Cardiac septum (tissue), 1 donor: ENCODE results near the gene ZNF10. TPM values are rescaled to one million over a fixed set of nuclear protein-coding genes. Genes with fewer than 3 reads are reported as not detected.
A peak's percentile ranks its signal among the peaks of the same experiment; 100 is the strongest.

ENCODE experiments used
- DNase-seq: peaks from one replicate; pipeline ENCODE4 v3.0.0-alpha.2; 2020; ENCODE audit warnings: low spot score
- intact Hi-C: fragments of 100-400 bp; cut with DNase I; formaldehyde crosslinking; loops from one replicate; pipeline ENCODE4 v1.14.0; 2022
- total RNA-seq: library from RNA; stranded (reverse); fragmentation: NEBNext Ultra II Directional; extraction: Animal tissue kit (Norgen Biotek cat#: 25700); gene quantifications from one replicate; pipeline ENCODE4 v1.2.1, GENCODE V29; 2021
- donor health status: DM: no; HTN: no; CAD: no.

Gene ZNF10
- total RNA-seq, 1 donor from 2014 or later, result 8.0 TPM

DNA sequence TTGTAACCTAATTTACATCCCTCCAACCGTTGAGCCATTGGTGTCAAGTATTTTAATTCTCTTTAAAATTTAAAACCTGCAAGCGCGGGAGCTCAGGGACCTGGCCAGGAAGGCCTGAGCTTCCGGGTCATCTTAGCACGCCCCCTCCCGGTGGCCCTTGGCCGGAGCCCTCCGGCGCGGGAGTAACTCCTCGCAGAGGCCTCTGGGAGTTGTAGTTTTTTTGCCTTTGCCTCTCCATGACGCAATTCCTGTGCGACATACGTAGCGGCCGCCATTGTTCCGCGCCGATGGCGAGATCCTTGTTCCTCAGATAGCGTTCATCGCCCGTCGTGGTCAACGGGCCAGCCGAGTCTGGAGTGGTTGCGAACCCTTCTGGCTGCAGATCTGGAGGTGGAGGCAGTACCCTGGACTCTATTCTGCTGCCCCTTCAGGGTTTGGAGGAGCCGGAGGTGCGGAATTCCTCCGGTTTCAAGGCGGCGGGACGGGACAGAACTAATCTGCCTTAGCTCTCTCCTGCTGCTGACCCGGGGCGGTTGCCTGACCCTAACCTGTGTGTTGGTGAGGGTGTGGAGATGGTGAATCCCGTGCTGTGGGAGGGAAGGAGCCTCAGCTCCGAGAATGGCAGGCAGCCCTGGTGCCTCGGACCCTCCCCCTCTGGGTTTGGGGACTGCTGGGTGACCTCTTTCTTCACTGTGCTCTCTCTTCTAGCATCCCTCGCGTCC, 51.0 kb downstream of the ZNF10 start, which contains the start of gene ZNF268:
Gene ZNF268, plus strand, starts transcription at position 258 of the 722 bp plus-strand sequence. CDS start 503 bp downstream, outside the sequence.
- peak; percentile 92 for DNase-seq
- intact Hi-C loops, result loop anchor here (1.0 to 2.0 kb wide), 2 partner anchors 51 to 101 kb away; partner anchors contain the start of genes ZNF10, ZNF140 and ZNF891

DNA sequence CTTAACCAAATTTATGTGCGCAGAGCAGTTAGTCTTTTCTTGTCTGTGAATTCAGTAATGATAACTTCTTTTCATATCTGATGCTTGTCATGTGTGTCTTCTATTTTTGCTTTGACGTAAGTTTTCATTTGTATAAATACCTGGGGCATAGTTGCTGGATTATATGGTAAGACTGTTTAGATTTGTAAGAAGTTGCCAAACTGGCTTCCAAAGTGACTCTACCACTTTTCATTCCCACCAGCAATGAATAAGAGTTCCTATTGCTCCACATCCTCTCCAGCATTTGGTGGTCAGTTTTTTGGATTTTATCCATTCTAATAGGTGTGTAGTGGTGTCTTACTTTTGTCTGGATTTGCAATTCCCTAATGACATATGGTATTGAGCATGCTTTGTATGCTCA, 59.7 kb downstream of the ZNF10 start:
- DNase-seq, result no peak
- intact Hi-C loops, result no loop called here

DNA sequence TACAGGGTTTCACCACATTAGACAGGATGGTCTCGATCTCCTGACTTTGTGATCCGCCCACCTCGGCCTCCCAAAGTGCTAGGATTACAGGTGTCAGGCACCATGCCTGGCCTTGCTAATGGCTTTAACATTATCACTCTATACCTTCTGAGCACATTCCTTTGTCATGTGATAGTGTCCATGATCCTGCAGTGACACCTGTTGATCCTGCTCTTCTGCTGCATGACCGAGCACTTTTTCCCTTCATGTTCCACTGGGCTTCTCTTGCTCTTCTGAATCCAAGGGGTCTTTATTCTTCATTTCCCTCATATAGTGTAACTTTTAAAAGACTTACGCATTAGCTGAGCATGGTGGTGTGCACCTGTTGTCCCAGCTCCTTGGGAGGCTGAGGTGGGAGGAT, 62.4 kb downstream of the ZNF10 start:
- intact Hi-C loops, result no loop called here
- DNase-seq, result no peak

DNA sequence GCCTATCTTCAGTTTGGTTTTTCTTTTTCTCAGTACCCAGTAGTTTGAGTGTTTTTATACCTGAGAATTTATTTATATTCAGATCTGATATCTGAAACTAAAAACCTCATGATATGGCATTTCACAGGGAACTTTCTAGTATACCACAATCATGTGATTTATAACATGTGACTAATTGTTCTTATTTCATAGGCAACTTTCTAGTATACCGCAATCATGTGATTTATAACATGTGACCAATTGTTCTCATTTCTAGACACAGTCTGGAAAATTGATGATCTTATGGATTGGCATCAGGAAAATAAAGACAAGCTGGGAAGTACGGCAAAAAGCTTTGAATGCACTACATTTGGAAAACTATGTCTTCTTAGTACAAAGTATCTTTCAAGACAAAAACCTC, 71.5 kb downstream of the ZNF10 start:
- intact Hi-C loops, result no loop called here

DNA sequence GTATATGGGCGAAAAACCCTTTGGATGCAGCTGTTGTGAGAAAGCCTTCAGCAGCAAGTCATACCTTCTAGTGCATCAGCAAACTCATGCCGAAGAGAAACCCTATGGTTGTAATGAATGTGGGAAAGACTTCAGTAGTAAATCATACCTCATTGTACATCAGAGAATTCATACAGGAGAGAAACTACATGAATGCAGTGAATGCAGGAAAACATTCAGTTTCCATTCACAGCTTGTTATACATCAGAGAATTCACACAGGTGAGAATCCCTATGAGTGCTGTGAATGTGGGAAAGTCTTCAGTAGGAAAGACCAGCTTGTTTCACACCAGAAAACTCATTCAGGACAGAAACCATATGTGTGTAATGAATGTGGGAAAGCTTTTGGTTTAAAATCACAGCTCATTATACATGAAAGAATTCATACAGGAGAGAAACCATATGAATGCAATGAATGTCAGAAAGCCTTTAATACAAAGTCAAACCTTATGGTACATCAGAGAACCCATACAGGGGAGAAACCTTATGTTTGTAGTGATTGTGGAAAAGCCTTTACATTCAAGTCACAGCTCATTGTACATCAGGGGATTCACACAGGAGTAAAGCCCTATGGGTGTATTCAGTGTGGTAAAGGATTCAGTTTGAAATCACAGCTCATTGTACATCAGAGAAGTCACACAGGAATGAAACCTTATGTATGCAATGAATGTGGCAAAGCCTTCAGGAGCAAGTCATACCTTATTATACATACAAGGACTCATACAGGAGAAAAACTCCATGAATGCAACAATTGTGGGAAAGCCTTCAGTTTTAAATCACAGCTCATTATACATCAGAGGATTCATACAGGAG, 72.3 kb downstream of the ZNF10 start:
- DNase-seq, result no peak
- intact Hi-C loops, result no loop called here

More for the DNA sequence above, 71.5 kb downstream of the ZNF10 start:
- DNase-seq, result no peak

DNA sequence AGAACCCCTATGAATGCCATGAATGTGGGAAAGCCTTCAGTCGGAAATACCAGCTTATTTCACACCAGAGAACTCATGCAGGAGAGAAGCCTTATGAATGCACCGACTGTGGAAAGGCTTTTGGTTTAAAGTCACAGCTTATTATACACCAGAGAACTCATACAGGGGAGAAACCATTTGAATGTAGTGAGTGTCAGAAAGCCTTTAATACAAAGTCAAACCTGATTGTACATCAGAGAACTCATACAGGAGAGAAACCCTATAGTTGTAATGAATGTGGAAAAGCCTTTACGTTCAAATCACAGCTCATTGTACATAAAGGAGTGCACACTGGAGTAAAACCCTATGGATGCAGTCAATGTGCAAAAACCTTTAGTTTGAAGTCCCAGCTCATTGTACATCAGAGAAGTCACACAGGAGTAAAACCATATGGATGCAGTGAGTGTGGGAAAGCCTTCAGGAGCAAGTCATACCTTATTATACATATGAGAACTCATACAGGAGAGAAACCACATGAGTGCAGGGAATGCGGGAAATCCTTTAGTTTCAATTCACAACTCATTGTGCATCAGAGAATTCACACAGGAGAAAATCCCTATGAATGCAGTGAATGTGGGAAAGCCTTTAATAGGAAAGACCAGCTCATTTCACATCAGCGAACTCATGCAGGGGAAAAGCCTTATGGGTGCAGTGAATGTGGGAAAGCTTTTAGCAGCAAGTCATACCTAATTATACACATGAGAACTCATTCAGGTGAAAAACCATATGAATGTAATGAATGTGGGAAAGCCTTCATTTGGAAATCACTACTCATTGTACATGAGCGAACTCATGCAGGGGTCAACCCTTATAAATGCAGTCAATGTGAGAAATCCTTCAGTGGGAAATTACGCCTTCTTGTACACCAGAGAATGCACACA, 73.2 kb downstream of the ZNF10 start:
- no peak for DNase-seq
- intact Hi-C loops, result no loop called here

DNA sequence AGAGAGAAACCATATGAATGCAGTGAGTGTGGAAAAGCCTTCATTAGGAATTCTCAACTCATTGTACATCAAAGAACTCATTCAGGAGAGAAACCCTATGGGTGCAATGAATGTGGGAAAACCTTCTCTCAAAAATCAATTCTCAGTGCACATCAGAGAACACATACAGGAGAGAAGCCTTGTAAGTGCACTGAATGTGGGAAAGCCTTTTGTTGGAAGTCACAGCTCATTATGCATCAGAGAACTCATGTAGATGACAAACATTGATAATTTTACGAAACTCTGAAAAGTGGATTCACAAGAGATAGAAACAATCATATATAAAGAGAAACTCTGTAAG, 73.8 kb downstream of the ZNF10 start:
- no peak for DNase-seq
- intact Hi-C loops, result no loop called here

DNA sequence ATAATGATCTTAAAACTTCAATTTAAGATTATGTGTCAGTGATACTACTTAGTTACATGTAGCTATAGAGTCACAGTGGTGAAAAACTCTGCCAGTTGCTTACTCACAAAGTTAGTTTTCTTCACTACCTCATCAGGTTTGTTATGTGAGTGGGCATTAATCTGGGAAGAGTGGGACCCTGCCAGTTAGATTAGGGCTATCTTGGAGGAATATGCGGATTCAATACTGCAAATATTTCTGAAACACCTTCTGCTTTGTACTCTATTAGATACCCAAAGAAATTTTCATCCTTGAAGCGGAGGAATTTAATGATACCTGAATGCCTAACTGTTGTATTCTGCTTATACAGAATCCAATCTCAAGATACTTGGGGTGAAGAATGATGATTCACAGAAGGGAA, 76.0 kb downstream of the ZNF10 start:
- intact Hi-C loops, result no loop called here
- no peak for DNase-seq

Other genes starting within 250 kb of the ZNF10 start
- gene CHFR, start 243.0 kb upstream of the ZNF10 start, total RNA-seq, result 22.5 TPM
- 12.6 TPM for gene ZNF605, start 174.3 kb upstream of the ZNF10 start, total RNA-seq
- gene ZNF26, start 144.3 kb upstream of the ZNF10 start, total RNA-seq, result 4.4 TPM
- gene ZNF84, start 93.1 kb upstream of the ZNF10 start, total RNA-seq, result 19.1 TPM
- 8.4 TPM for gene ZNF140, start 49.7 kb upstream of the ZNF10 start, total RNA-seq
- 1.1 TPM for gene ZNF891, start 353 bp upstream of the ZNF10 start, total RNA-seq
- gene ZNF268, start 50.9 kb downstream of the ZNF10 start, total RNA-seq, result 10.4 TPM
- gene ANHX, start 105.2 kb downstream of the ZNF10 start, total RNA-seq, result not detected